H9 (cell line): ENCODE measurements around the gene PFDN2. TPM values are rescaled to one million over a fixed set of nuclear protein-coding genes. Genes with fewer than 3 reads are reported as not detected.

Source experiments
- DNase-seq: peaks from one replicate; pipeline ENCODE4 v3.0.0-alpha.2; 2017
- H2AFZ ChIP-seq: one replicate; pipeline ENCODE4 v1.6.1; 2013; ENCODE audit warnings: mild to moderate bottlenecking, low read length, control low read depth, moderate library complexity
- H2AK5ac ChIP-seq: 2 replicates; pipeline ENCODE4 v1.6.1; 2013; ENCODE audit warnings: low read length, control low read depth, mixed read lengths; ENCODE audit not compliant: insufficient read length
- H2BK120ac ChIP-seq: one replicate; pipeline ENCODE4 v1.6.1; 2013; ENCODE audit warnings: low read depth, mild to moderate bottlenecking, low read length, control low read depth, inconsistent platforms; ENCODE audit not compliant: poor library complexity, severe bottlenecking
- H2BK12ac ChIP-seq: 2 replicates; pipeline ENCODE4 v1.6.1; 2013; ENCODE audit warnings: low read length, control low read depth, mixed read lengths, low read depth; ENCODE audit not compliant: insufficient read length
- H2BK15ac ChIP-seq: 2 replicates; pipeline ENCODE4 v1.6.1; 2013; ENCODE audit warnings: low read depth, low read length, control low read depth
- H2BK20ac ChIP-seq: one replicate; pipeline ENCODE4 v1.6.1; 2013; ENCODE audit warnings: low read depth, mild to moderate bottlenecking, low read length, control low read depth, inconsistent platforms; ENCODE audit not compliant: poor library complexity, severe bottlenecking
- H2BK5ac ChIP-seq: 2 replicates; pipeline ENCODE4 v1.6.1; 2013; ENCODE audit warnings: low read length, control low read depth, mixed read lengths; ENCODE audit not compliant: insufficient read length
- H3K14ac ChIP-seq: 2 replicates; pipeline ENCODE4 v1.6.1; 2013; ENCODE audit warnings: low read length, control low read depth; ENCODE audit not compliant: insufficient read depth
- H3K18ac ChIP-seq: 2 replicates; pipeline ENCODE4 v1.6.1; 2013; ENCODE audit warnings: low read depth, mild to moderate bottlenecking, mixed read lengths, low read length, control low read depth; ENCODE audit not compliant: insufficient read length
- H3K23ac ChIP-seq: 2 replicates; pipeline ENCODE4 v1.6.1; 2013; ENCODE audit warnings: low read length, control low read depth, mixed read lengths, low read depth; ENCODE audit not compliant: insufficient read length
- H3K23me2 ChIP-seq: 2 replicates; pipeline ENCODE4 v1.6.1; 2013; ENCODE audit warnings: low read depth, mild to moderate bottlenecking, mixed read lengths, low read length, control low read depth; ENCODE audit not compliant: insufficient read length, poor library complexity, severe bottlenecking
- H3K27ac ChIP-seq: 2 replicates; pipeline ENCODE4 v1.5.1; 2013; ENCODE audit warnings: low read length, control low read depth, mixed read lengths, low read depth; ENCODE audit not compliant: insufficient read length
- H3K27me3 ChIP-seq: 2 replicates; pipeline ENCODE4 v1.6.1; 2013; ENCODE audit warnings: low read length, control low read depth, inconsistent platforms; ENCODE audit not compliant: insufficient read depth
- H3K4ac ChIP-seq: 2 replicates; pipeline ENCODE4 v1.6.1; 2013; ENCODE audit warnings: low read depth, mild to moderate bottlenecking, control low read depth, inconsistent platforms, low read length, moderate library complexity
- H3K4me1 ChIP-seq: 2 replicates; pipeline ENCODE4 v1.6.1; 2013; ENCODE audit warnings: low read length, control low read depth, inconsistent platforms; ENCODE audit not compliant: insufficient read depth
- H3K4me2 ChIP-seq: 2 replicates; pipeline ENCODE4 v1.6.1; 2013; ENCODE audit warnings: low read length, control low read depth, mixed read lengths; ENCODE audit not compliant: insufficient read length, insufficient read depth
- H3K56ac ChIP-seq: 2 replicates; pipeline ENCODE4 v1.6.1; 2013; ENCODE audit warnings: low read depth, mild to moderate bottlenecking, mixed read lengths, low read length, control low read depth; ENCODE audit not compliant: insufficient read length
- H3K79me1 ChIP-seq: 2 replicates; pipeline ENCODE4 v1.6.1; 2013; ENCODE audit warnings: low read depth, mild to moderate bottlenecking, moderate library complexity, low read length, control low read depth, inconsistent platforms; ENCODE audit not compliant: insufficient read depth, poor library complexity, severe bottlenecking
- H3K79me2 ChIP-seq: 2 replicates; pipeline ENCODE4 v1.6.1; 2013; ENCODE audit warnings: low read length, control low read depth, inconsistent platforms; ENCODE audit not compliant: insufficient read depth
- H3K9ac ChIP-seq: 2 replicates; pipeline ENCODE4 v1.6.1; 2013; ENCODE audit warnings: low read length, control low read depth, mixed read lengths; ENCODE audit not compliant: insufficient read length; ENCODE audit errors: extremely low read depth
- H3K9me3 ChIP-seq: one replicate; pipeline ENCODE4 v1.6.1; 2013; ENCODE audit warnings: low read depth, low read length, inconsistent platforms; ENCODE audit not compliant: control insufficient read depth
- H3T11ph ChIP-seq: one replicate; pipeline ENCODE4 v1.6.1; 2013; ENCODE audit warnings: mild to moderate bottlenecking, low read length, control low read depth, inconsistent platforms
- H4K20me1 ChIP-seq: one replicate; pipeline ENCODE4 v1.6.1; 2013; ENCODE audit not compliant: control insufficient read depth, insufficient read length, insufficient read depth
- H4K5ac ChIP-seq: 2 replicates; pipeline ENCODE4 v1.6.1; 2013; ENCODE audit warnings: low read depth, mild to moderate bottlenecking, mixed read lengths, low read length, control low read depth; ENCODE audit not compliant: insufficient read length
- H4K8ac ChIP-seq: replicated peaks from 2 replicates; pipeline ENCODE4 v1.6.1; 2013; ENCODE audit warnings: low read length, control low read depth, mixed read lengths, low read depth; ENCODE audit not compliant: insufficient read length
- H4K91ac ChIP-seq: 2 replicates; pipeline ENCODE4 v1.6.1; 2013; ENCODE audit warnings: low read depth, mild to moderate bottlenecking, moderate library complexity, mixed read lengths, low read length, control low read depth; ENCODE audit not compliant: insufficient read length
- H3K27ac Mint-ChIP-seq, 3 experiments: 2 replicates in 2 of 3; 3 replicates in 1 of 3; pipeline ENCODE4 v1.8.0; 2020 to 2021; ENCODE audit warnings: mixed read lengths in 3 of 3, mild to moderate bottlenecking in 1 of 3, moderate library complexity in 1 of 3
- H3K27me3 Mint-ChIP-seq: 2 replicates; pipeline ENCODE4 v1.8.0; 2021; ENCODE audit warnings: low read depth, mild to moderate bottlenecking, moderate library complexity, mixed read lengths
- H3K36me3 Mint-ChIP-seq, 3 experiments: 2 replicates in 2 of 3; 3 replicates in 1 of 3; pipeline ENCODE4 v1.8.0; 2020 to 2021; ENCODE audit warnings: low read depth in 3 of 3, mixed read lengths in 3 of 3; ENCODE audit not compliant: insufficient read depth in 1 of 3
- H3K4me1 Mint-ChIP-seq, 2 experiments: 2 replicates each; pipeline ENCODE4 v1.8.0; 2020; ENCODE audit warnings: mixed read lengths in 2 of 2
- H3K4me3 Mint-ChIP-seq, 2 experiments: 2 replicates in 1 of 2; 3 replicates in 1 of 2; pipeline ENCODE4 v1.8.0; 2020 to 2021; ENCODE audit warnings: mild to moderate bottlenecking in 2 of 2, mixed read lengths in 2 of 2, moderate library complexity in 1 of 2
- H3K9me3 Mint-ChIP-seq, 2 experiments: 2 replicates in 1 of 2; 3 replicates in 1 of 2; pipeline ENCODE4 v1.8.0; 2020; ENCODE audit warnings: mild to moderate bottlenecking in 2 of 2, mixed read lengths in 2 of 2, moderate library complexity in 1 of 2
- CTCF ChIP-seq: fragments of 200-600 bp; sonication (generic); conservative IDR thresholded peaks from 3 replicates; pipeline ENCODE4 v1.8.0; 2021; ENCODE audit warnings: antibody characterized with exemption, mild to moderate bottlenecking
- WGBS: extraction: QIAGEN DNeasy Blood & Tissue Kit; methylation state at CpG from one replicate; pipeline ENCODE4 v1.1.7; 2013; ENCODE audit warnings: missing lambda C conversion rate, low lambda C conversion rate, mixed read lengths; ENCODE audit not compliant: insufficient read length; ENCODE audit errors: extremely low coverage; 5-methylcytosine and 5-hydroxymethylcytosine counted together
- total RNA-seq: library from RNA; stranded (reverse); gene quantifications from 2 replicates; pipeline ENCODE4 v1.2.1, GENCODE V29; 2021

Gene PFDN2
- total RNA-seq, 1 experiment from 2014 or later: 71.8 TPM

DNA sequence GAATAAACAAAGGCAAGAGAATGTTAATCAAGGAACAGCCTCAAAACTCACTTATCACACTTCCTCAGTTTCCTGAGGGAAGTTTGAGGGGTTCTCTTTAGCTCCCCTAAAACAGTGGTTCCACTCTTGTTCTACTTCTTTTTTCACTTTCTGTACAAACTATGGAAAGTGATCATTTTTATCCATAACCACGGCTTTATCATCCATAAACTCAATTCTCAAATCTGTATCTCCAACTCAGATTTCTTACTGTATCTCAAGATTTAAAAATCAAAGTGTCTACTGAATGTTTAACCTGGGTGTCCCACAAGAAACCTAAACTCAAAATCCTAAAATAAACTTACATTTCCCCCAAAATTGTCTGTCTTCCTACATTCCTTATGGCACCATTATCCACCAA lies 3.9 kb downstream of the PFDN2 start:
- Histone ChIP-seq H2BK5ac (no peak overlapping the region), H4K5ac (no peak overlapping the region), H3K4me1 (peaks cover 3% of the 10 kb centered on the region; the same call in 1 of the 2 replicates), H3K79me1 (peaks cover 3% of the 10 kb centered on the region), H2AFZ (no peak overlapping the region), H2BK12ac (no peak overlapping the region), H3K27ac (no peak overlapping the region), H2BK15ac (no peak overlapping the region), H3K27me3 (no peaks in the 10 kb centered on the region), H4K91ac (no peak overlapping the region), H3T11ph (no peak overlapping the region), H3K23ac (no peak overlapping the region), H3K79me2 (peaks cover 10% of the 10 kb centered on the region; the same call in 1 of the 2 replicates), H2BK120ac (no peak overlapping the region), H3K56ac (no peak overlapping the region), H3K18ac (no peak overlapping the region), H3K23me2 (peaks cover 8% of the 10 kb centered on the region), H3K4me2 (no peak overlapping the region), H3K9ac (no peak overlapping the region), H3K14ac (no peak overlapping the region), H4K8ac (no peak overlapping the region), H3K4ac (no peak overlapping the region), H2AK5ac (no peak overlapping the region), H4K20me1 (no peaks in the 10 kb centered on the region), H2BK20ac (no peak overlapping the region), H3K9me3 (no peaks in the 10 kb centered on the region)
- Mint-ChIP-seq H3K27me3 (no peaks in the 10 kb centered on the region), H3K9me3 (no peaks in the 10 kb centered on the region), H3K4me3 (no peak overlapping the region; a peak in 1 of 5 replicates), H3K36me3 (peaks cover 0 to 5% (median 2%) of the 10 kb centered on the region in 3 experiments; a peak in 5 of 7 replicates), H3K27ac (no peak overlapping the region), H3K4me1 (peaks cover 12% of the 10 kb centered on the region in 2 experiments)
- WGBS: no CpG with 5 or more reads among the region's 1 CpG
- no peak for DNase-seq
- no peak for TF ChIP-seq CTCF
